ENCODE data around the gene CILP2. TPM values are rescaled to one million over a fixed set of nuclear protein-coding genes. Genes with fewer than 3 reads are reported as not detected.

CILP2 gene
- total and polyA plus RNA-seq, 9 of the 15 experiments (the other 6 are each of a cell fraction or from before 2014, with no cell fraction given), result 0.04 to 0.35 (median 0.05) TPM; not detected in 2

- TF ChIP-seq ZNF318 (IDR thresholded peaks at IDR 0.05; ENCODE audit: borderline replicate concordance in 1 of 2, low read depth in 1 of 2), result no peak
- TF ChIP-seq ILF3 (IDR thresholded peaks at IDR 0.05; ENCODE audit: borderline replicate concordance), result no peak; the same call in 1 of the 2 replicates
- TF ChIP-seq POLR2H (tag; IDR thresholded peaks at IDR 0.05; ENCODE audit: low read depth), result peak; percentile 90
- TF ChIP-seq MTA2 (IDR thresholded peaks at IDR 0.05; ENCODE audit: low read depth), result no peak
- TF ChIP-seq ZNF696 (CRISPR knock-in tag; conservative IDR thresholded peaks at IDR 0.05), result no peak
- TF ChIP-seq GATAD2B (IDR thresholded peaks at IDR 0.05; ENCODE audit: borderline replicate concordance), result no peak; the same call in none of the 2 replicates
- TF ChIP-seq FOXP4 (CRISPR knock-in tag; IDR thresholded peaks at IDR 0.05; ENCODE audit: borderline replicate concordance), result 0 out of 2 replicates have a peak, but pooled peaks have one; percentile 32
- no peak for TF ChIP-seq COPS2 (conservative IDR thresholded peaks at IDR 0.05)
- TF ChIP-seq ARID4B (CRISPR knock-in tag; IDR thresholded peaks at IDR 0.05), result peak; percentile 89
- TF ChIP-seq FOXK1 (CRISPR knock-in tag; IDR thresholded peaks at IDR 0.05; ENCODE audit: borderline replicate concordance), result 0 out of 2 replicates have a peak, but pooled peaks have one; percentile 16
- no peak for TF ChIP-seq NELFE (IDR thresholded peaks at IDR 0.05; ENCODE audit: insufficient read depth, insufficient read length)
These were observed 22.2 kb upstream of the CILP2 start, which contains the start of gene NDUFA13 (continued) for GRCh38 chr19:19515642-19516519.

Data from K562 (cell line).